ENCODE measurements around the gene CFAP251. TPM values are rescaled to one million over a fixed set of nuclear protein-coding genes. Genes with fewer than 3 reads are reported as not detected.

The CFAP251 gene
- total RNA-seq, 1 donor from 2014 or later = 0.92 TPM

DNA sequence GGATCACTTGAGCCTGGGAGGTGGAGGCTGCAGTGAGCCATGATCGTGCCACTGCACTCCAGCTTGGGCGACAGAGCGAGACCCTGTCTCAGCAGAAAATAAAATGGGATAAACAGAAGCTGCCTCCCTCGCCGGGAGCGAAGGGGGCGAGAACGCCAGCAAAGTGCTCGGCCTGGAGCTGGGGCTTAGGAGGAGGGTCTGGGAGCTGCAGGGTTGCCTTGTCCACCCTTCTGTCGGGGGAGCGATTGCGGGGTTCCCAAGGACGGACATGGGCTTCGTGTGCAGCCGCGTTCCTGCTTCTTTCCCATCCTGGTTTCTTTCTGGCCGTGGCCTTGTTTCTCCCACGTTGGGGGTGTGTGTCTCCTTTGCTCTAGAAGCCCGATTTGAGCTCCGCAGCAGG is 132.3 kb downstream of the CFAP251 start:
- H2AFZ ChIP-seq (replicated peaks) = no peak overlapping the region

DNA sequence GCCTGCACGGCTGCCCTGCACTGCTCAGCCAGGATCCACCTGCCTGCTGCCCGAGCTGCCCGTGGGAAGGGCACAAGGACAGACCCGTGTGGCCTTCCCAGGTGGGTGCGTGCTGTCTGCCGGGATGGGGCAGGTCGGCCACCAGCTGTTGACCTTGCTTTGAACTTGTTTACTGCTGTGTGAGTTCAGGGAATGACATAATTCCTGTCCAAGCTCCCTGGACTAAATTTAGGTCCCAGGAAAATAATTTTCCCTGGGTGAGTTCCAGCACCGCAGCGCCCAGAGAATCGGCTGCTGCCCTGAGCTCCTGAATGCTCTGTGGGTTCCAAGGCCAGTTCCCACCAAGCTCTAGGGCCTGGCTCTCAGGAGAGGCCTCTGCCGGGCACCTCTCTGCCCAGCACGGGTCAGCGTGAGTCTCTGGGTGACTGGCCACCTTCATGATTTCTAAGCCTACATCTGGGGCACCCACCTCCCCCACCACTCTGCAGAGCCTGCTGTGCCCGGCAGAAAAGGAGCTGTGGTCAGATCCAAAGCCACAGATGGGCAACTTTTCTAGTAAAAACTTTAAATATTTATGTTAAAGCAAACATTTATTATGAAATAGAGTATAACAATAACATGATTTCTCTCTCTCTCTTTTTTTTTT is 133.0 kb downstream of the CFAP251 start:
- H2AFZ ChIP-seq (replicated peaks) = no peak overlapping the region
- no peaks in the 10 kb centered on the region for H3K79me2 ChIP-seq (ENCODE audit: low read depth)
- H3K27ac ChIP-seq = no peak overlapping the region
- no peak overlapping the region for H3K4me3 ChIP-seq
- H3K9me3 ChIP-seq (ENCODE audit: low read depth) = no peaks in the 10 kb centered on the region
- H3K4me1 ChIP-seq = no peaks in the 10 kb centered on the region
- Mint-ChIP-seq H3K36me3 (peaks cover 8% of the 10 kb centered on the region), H3K27me3 (ENCODE audit: insufficient read depth, low read depth) (peaks cover 6% of the 10 kb centered on the region), H3K4me3 (no peak overlapping the region), H3K27ac (no peak overlapping the region), H3K4me1 (no peaks in the 10 kb centered on the region), H3K9me3 (no peaks in the 10 kb centered on the region)
- H4K20me1 ChIP-seq (ENCODE audit: low read depth) = peaks cover 3% of the 10 kb centered on the region
- no peak overlapping the region for H3K9ac ChIP-seq
- H3K36me3 ChIP-seq = no peaks in the 10 kb centered on the region
- H3F3A ChIP-seq (ENCODE audit: low read depth) = peaks cover 6% of the 10 kb centered on the region
- DNase-seq (ENCODE audit: low spot score) = no peak
- TF ChIP-seq EZH2 (IDR thresholded peaks at IDR 0.05) (no peak), EZH2phosphoT487 (IDR thresholded peaks at IDR 0.05) (no peak), CTCF (IDR thresholded peaks at IDR 0.05) (no peak)
- H3K27me3 ChIP-seq = no peaks in the 10 kb centered on the region
- no peak overlapping the region for H3K4me2 ChIP-seq

More for the DNA sequence above, 132.3 kb downstream of the CFAP251 start:
- no peak overlapping the region for H3K4me3 ChIP-seq
- H3K4me2 ChIP-seq = no peak overlapping the region
- Mint-ChIP-seq H3K27me3 (ENCODE audit: insufficient read depth, low read depth) (peaks cover 6% of the 10 kb centered on the region), H3K4me1 (no peaks in the 10 kb centered on the region), H3K27ac (no peak overlapping the region), H3K36me3 (peaks cover 7% of the 10 kb centered on the region), H3K4me3 (no peak overlapping the region), H3K9me3 (no peaks in the 10 kb centered on the region)
- no peak overlapping the region for H3K27ac ChIP-seq
- TF ChIP-seq CTCF (IDR thresholded peaks at IDR 0.05) (no peak), EZH2 (IDR thresholded peaks at IDR 0.05) (no peak), EZH2phosphoT487 (IDR thresholded peaks at IDR 0.05) (no peak)
- DNase-seq (ENCODE audit: low spot score) = no peak
- peaks cover 6% of the 10 kb centered on the region for H3F3A ChIP-seq (ENCODE audit: low read depth)
- no peaks in the 10 kb centered on the region for H3K79me2 ChIP-seq (ENCODE audit: low read depth)
- H3K27me3 ChIP-seq = no peaks in the 10 kb centered on the region
- no peak overlapping the region for H3K9ac ChIP-seq
- no peaks in the 10 kb centered on the region for H3K9me3 ChIP-seq (ENCODE audit: low read depth)
- H3K4me1 ChIP-seq = no peaks in the 10 kb centered on the region
- peaks cover 3% of the 10 kb centered on the region for H4K20me1 ChIP-seq (ENCODE audit: low read depth)
- H3K36me3 ChIP-seq = no peaks in the 10 kb centered on the region

DNA sequence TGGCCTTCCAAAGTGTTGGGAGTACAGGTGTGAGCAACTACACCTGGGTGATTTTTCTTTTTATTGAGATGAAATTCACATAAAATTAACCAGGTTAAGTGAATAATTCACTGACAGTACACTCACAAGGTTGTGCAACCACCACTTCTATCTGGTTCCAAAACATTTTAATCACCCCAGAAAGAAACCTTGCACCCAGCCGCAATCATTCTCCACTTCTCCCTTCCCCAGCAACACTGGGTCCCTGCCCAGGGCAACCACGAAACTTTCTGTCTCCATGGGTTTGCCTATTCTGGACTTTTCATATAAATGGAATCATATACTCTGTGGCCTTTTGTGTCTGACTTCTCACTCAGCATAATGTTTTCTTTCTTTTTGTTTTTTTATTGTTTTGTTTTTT is 133.9 kb downstream of the CFAP251 start:
- H3K9ac ChIP-seq = no peak overlapping the region
- no peaks in the 10 kb centered on the region for H3K9me3 ChIP-seq (ENCODE audit: low read depth)
- no peaks in the 10 kb centered on the region for H3K36me3 ChIP-seq
- peaks cover 8% of the 10 kb centered on the region for H4K20me1 ChIP-seq (ENCODE audit: low read depth)
- peaks cover 16% of the 10 kb centered on the region for H3K36me3 Mint-ChIP-seq
- no peak for DNase-seq (ENCODE audit: low spot score)
- no peak overlapping the region for H3K27ac Mint-ChIP-seq
- H3F3A ChIP-seq (ENCODE audit: low read depth) = peaks cover 6% of the 10 kb centered on the region
- H3K27me3 ChIP-seq = no peaks in the 10 kb centered on the region
- H3K4me2 ChIP-seq = no peak overlapping the region
- no peak overlapping the region for H3K4me3 ChIP-seq
- H3K4me3 Mint-ChIP-seq = no peak overlapping the region
- no peak for TF ChIP-seq EZH2 (IDR thresholded peaks at IDR 0.05)
- TF ChIP-seq CTCF (IDR thresholded peaks at IDR 0.05) = no peak
- no peak for TF ChIP-seq EZH2phosphoT487 (IDR thresholded peaks at IDR 0.05)
- H3K4me1 ChIP-seq = no peaks in the 10 kb centered on the region
- H2AFZ ChIP-seq (replicated peaks) = no peak overlapping the region
- no peaks in the 10 kb centered on the region for H3K9me3 Mint-ChIP-seq
- H3K27ac ChIP-seq = no peak overlapping the region
- H3K27me3 Mint-ChIP-seq (ENCODE audit: insufficient read depth, low read depth) = peaks cover 6% of the 10 kb centered on the region
- H3K4me1 Mint-ChIP-seq = no peaks in the 10 kb centered on the region
- H3K79me2 ChIP-seq (ENCODE audit: low read depth) = no peaks in the 10 kb centered on the region

Small RNA genes within 50 kb of the gene (small RNA-seq; reads per million reads assigned to genes)
- gene AC069503.3 = not detected
- not detected for gene RF00017
- gene RNU7-170P = not detected

Other genes with a start within 250 kb of the CFAP251 start
- gene MORN3, start 248.9 kb upstream of the CFAP251 start, total RNA-seq (ENCODE audit: low replicate concordance) = 0.19 and 1.3 TPM in 2 replicates
- gene TMEM120B, start 205.8 kb upstream of the CFAP251 start, total RNA-seq (ENCODE audit: low replicate concordance) = 4.7 and 12.7 TPM in 2 replicates
- gene RHOF, start 124.9 kb upstream of the CFAP251 start, total RNA-seq (ENCODE audit: low replicate concordance) = 20.1 and 30.8 TPM in 2 replicates
- 1.8 and 4.4 TPM in 2 replicates for gene SETD1B, start 114.6 kb upstream of the CFAP251 start, total RNA-seq (ENCODE audit: low replicate concordance)
- not detected in 2 replicates for gene HPD, start 59.7 kb upstream of the CFAP251 start, total RNA-seq (ENCODE audit: low replicate concordance)
- 46.4 and 60.9 TPM in 2 replicates for gene PSMD9, start 29.8 kb upstream of the CFAP251 start, total RNA-seq (ENCODE audit: low replicate concordance)
- 22.1 and 41.3 TPM in 2 replicates for gene BCL7A, start 103.3 kb downstream of the CFAP251 start, total RNA-seq (ENCODE audit: low replicate concordance)
- 1.9 and 4.3 TPM in 2 replicates for gene MLXIP, start 160.2 kb downstream of the CFAP251 start, total RNA-seq (ENCODE audit: low replicate concordance)